Gastroesophageal sphincter (tissue), 4 donors: ENCODE measurements around the gene AURKAIP1. TPM values are rescaled to one million over a fixed set of nuclear protein-coding genes. Genes with fewer than 3 reads are reported as not detected.

Source experiments
- ATAC-seq: fragments of 150-250 bp; one replicate; pipeline ENCODE4 v1.9.1; 2016; ENCODE audit warnings: mild to moderate bottlenecking, moderate library complexity
- H3K27ac ChIP-seq, 4 donors: fragments of 200-600 bp; sonication (generic) in 3 of 4; 1 replicate in 3 of 4; 2 replicates in 1 of 4; pipeline ENCODE4 v1.5.1; 2016 to 2019
- H3K27me3 ChIP-seq: fragments of 200-600 bp; sonication (generic); one replicate; pipeline ENCODE4 v1.5.1; 2019
- H3K36me3 ChIP-seq, 2 donors: fragments of 200-600 bp; sonication (generic); one replicate each; pipeline ENCODE4 v1.5.1; 2019; ENCODE audit warnings: control low read depth in 1 of 2
- H3K4me1 ChIP-seq, 3 donors: fragments of 200-600 bp; sonication (generic); 1 replicate in 2 of 3; 2 replicates in 1 of 3; pipeline ENCODE4 v1.5.1; 2016 to 2019; ENCODE audit warnings: control low read depth in 2 of 3
- H3K4me3 ChIP-seq, 2 donors: fragments of 200-600 bp; sonication (generic); one replicate each; pipeline ENCODE4 v1.5.1; 2019; ENCODE audit warnings: mild to moderate bottlenecking in 1 of 2, moderate library complexity in 1 of 2
- H3K9me3 ChIP-seq, 3 donors: fragments of 200-600 bp; sonication (generic); one replicate each; pipeline ENCODE4 v1.5.1; 2017 to 2019; ENCODE audit warnings: control low read depth in 2 of 3
- EP300 ChIP-seq: sonication (generic); formaldehyde crosslinking; IDR thresholded peaks from one replicate; pipeline ENCODE4 v1.6.1; 2017; ENCODE audit warnings: antibody characterized with exemption, mild to moderate bottlenecking
- POLR2A ChIP-seq, 2 donors: fragments of 450-650 bp; IDR thresholded peaks; one replicate each; pipeline ENCODE4 v1.6.1; 2017; ENCODE audit warnings: antibody characterized with exemption in 2 of 2, mild to moderate bottlenecking in 2 of 2, moderate library complexity in 1 of 2
- POLR2AphosphoS5 ChIP-seq: sonication (generic); formaldehyde crosslinking; IDR thresholded peaks from one replicate; pipeline ENCODE4 v1.6.1; 2017; ENCODE audit warnings: antibody characterized with exemption
- WGBS, 2 donors: methylation state at CpG; one replicate each; pipeline ENCODE4 v1.1.5; 2018; ENCODE audit warnings: low coverage in 1 of 2; 5-methylcytosine and 5-hydroxymethylcytosine counted together
- total RNA-seq, 4 donors: library from RNA; depleted of rRNA; stranded (reverse); fragments of >200 nt; gene quantifications; one replicate each; pipeline ENCODE4 v1.1.0, GENCODE V29; 2016
- TF ChIP-seq, protein P1 (sequence below), 4 experiments: fragments of 200-600 bp in 2 of 4; fragments of 450-650 bp in 2 of 4; sonication (generic) in 1 of 4; IDR thresholded peaks; one replicate each; pipeline ENCODE4 v1.5.1; 2017 to 2019; ENCODE audit warnings: antibody characterized with exemption in 4 of 4, mild to moderate bottlenecking in 2 of 4, moderate library complexity in 2 of 4

The AURKAIP1 gene
- total RNA-seq, 4 donors from 2014 or later: 103 to 138 (median 108) TPM

DNA sequence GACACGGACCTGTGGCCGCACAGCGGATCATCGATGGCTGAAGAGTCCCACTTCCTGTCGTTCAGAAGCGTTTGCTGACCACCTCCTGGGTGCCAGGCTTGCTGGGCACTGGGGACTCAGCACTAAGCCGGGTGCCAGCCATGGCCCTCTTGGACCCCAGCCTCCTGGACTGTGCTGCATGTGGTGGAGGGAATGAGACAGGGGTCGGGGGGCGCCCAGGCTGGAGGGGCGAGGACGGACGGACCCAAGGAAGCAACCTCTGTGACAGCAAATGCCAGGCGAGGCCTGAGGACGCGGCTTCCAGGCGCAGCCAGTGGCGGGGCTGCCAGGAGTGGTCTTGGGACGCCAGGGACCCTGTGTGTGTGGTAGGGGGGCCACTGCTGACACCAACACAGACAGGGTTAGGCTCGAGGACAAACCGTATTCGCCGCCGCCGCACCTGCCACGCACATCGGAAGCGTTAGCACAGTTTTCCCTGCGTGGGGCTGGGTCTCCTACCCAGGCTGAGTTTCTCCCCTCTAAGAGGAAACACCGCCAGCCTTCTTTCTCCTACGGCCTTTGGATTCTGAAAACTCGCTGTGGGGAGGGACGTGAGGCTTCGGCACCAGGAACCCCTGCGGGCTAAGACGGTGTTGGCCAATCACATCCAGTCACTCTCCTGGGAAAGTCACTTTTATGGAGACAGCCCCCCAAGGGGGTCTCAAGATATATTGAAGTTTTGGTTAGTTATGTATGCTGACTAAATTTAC is 13.6 kb downstream of the AURKAIP1 start:
- WGBS, 2 donors: 40 to 74% methylated on average over 1 to 18 of the region's 35 CpGs
- H3K4me1 ChIP-seq: peaks cover 0 to 57% (median 6%) of the 10 kb centered on the region in 3 donors
- no peaks in the 10 kb centered on the region for H3K36me3 ChIP-seq
- H3K9me3 ChIP-seq: no peaks in the 10 kb centered on the region
- peaks cover 32% of the 10 kb centered on the region for H3K27me3 ChIP-seq
- ATAC-seq: no peak
- TF ChIP-seq POLR2A (IDR thresholded peaks at IDR 0.05): no peak
- no peak for TF ChIP-seq EP300
- TF ChIP-seq POLR2AphosphoS5: no peak
- TF ChIP-seq, protein P1, sequence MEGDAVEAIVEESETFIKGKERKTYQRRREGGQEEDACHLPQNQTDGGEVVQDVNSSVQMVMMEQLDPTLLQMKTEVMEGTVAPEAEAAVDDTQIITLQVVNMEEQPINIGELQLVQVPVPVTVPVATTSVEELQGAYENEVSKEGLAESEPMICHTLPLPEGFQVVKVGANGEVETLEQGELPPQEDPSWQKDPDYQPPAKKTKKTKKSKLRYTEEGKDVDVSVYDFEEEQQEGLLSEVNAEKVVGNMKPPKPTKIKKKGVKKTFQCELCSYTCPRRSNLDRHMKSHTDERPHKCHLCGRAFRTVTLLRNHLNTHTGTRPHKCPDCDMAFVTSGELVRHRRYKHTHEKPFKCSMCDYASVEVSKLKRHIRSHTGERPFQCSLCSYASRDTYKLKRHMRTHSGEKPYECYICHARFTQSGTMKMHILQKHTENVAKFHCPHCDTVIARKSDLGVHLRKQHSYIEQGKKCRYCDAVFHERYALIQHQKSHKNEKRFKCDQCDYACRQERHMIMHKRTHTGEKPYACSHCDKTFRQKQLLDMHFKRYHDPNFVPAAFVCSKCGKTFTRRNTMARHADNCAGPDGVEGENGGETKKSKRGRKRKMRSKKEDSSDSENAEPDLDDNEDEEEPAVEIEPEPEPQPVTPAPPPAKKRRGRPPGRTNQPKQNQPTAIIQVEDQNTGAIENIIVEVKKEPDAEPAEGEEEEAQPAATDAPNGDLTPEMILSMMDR (IDR thresholded peaks at IDR 0.05): no peak
- H3K4me3 ChIP-seq: no peak overlapping the region
- peak overlapping the region in 3 of 4 donors; percentile 40 to 87 (median 72) for H3K27ac ChIP-seq

DNA sequence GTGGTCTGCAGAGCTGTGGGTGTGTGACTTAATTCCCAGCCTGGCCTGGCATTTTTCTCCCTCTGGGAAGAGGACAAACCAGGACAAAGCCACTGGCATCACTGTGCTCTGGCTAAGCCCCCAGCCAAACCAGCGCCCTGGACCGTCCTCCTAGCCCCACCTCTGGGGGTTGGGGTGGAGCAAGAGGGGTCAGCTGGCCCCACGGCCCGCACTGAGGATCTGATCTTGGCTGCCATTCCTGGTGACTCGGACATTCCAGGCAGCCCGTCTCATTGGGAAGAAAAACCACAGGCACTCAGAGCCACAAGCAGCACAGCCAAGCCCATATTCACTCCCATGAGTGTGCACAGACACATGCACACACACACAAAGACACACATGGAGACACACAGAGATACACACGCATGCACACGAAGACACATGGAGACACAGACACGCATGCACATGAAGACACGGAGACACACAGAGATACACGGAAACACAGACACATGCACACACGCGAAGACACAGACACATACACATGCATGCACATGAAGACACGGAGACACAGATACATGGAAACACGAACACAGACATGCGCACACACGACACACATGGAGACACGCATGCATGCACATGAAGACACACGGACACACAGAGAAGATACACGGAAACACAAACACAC is 14.4 kb downstream of the AURKAIP1 start:
- ATAC-seq: peak; percentile 72
- peaks cover 0 to 65% (median 9%) of the 10 kb centered on the region in 3 donors for H3K4me1 ChIP-seq

DNA sequence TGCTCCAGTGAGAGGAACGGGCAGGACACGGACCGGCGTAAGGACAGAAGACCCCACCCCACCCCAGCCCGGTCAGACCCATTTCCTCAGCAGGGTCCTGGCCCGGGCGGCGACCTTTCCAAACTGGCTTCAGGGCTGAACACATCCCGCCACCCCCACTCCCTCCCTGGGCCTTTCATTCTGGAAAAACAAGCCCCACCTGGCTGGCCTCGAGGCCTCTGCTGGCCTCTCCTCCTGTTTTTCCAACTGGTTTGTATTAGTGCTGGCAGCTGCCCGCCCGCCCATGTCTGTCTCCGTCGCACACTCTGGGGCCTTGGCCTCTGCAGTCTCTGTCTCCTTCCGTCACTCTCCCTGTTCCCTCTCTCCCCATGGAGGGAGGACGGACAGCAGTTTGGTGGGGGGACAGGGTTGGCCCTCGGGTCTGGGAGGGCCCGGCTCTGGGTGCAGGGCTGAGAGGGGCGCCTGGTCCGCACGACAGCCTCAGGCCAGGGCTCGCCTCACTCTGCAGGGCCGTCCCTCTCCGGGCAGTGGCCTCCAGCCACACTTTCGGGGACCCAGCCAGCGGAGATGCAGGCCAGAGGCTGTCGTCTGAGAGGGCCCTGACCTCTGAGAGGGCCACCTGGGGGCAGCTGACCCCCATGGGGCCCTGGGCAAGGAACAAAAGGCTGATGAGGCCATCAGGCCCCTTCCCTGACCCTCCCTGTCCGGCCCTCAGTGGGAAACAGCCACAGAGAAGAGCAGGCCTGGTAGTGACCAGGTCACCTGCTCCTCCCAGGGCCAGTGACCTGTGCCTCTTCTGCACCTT is 15.1 kb downstream of the AURKAIP1 start:
- H3K4me1 ChIP-seq: peaks cover 0 to 73% (median 17%) of the 10 kb centered on the region in 3 donors
- 13% methylated on average over 4 of the region's 28 CpGs; no CpG with 5 or more reads in 1 of the 2 donors for WGBS, 2 donors

More for the DNA sequence above, 14.4 kb downstream of the AURKAIP1 start:
- Histone ChIP-seq H3K4me3 (no peak overlapping the region), H3K36me3 (no peaks in the 10 kb centered on the region), H3K27me3 (peaks cover 40% of the 10 kb centered on the region), H3K9me3 (no peaks in the 10 kb centered on the region), H3K27ac (peak overlapping the region in 3 of 4 donors; percentile 87 to 92 (median 89))
- TF ChIP-seq POLR2A (IDR thresholded peaks at IDR 0.05) (no peak), EP300 (no peak), POLR2AphosphoS5 (peak; percentile 21)
- TF ChIP-seq, protein P1 (IDR thresholded peaks at IDR 0.05): no peak
- WGBS, 2 donors: 75 to 81% methylated on average over 8 to 14 of the region's 20 CpGs

DNA sequence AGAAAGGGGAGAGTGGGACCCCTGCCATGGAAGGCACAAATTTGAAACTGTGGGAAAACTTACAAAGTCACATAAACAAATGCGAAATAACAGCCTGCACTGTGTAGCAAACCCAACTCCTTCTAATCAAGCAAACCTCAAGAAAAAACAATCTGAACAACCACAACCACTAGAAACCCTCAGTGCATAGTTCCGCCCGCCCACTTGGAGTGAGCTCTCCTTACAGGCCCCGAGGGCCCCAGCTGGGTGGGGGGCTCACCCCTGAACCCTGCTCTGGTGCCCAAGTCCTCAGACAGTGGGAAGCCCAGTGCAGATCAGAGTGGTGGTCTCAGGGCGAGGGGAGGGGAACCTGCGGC is 15.7 kb downstream of the AURKAIP1 start:
- H3K9me3 ChIP-seq: no peaks in the 10 kb centered on the region
- no peak for TF ChIP-seq EP300
- TF ChIP-seq, protein P1 (IDR thresholded peaks at IDR 0.05): no peak
- TF ChIP-seq POLR2A (IDR thresholded peaks at IDR 0.05): no peak
- TF ChIP-seq POLR2AphosphoS5: no peak
- WGBS, 2 donors: 20 to 49% methylated on average over 1 to 2 of the region's 6 CpGs
- H3K4me1 ChIP-seq: peaks cover 0 to 79% (median 20%) of the 10 kb centered on the region in 3 donors
- H3K36me3 ChIP-seq: peaks cover 0 to 3% of the 10 kb centered on the region in 2 donors
- peaks cover 54% of the 10 kb centered on the region for H3K27me3 ChIP-seq
- ATAC-seq: no peak
- H3K27ac ChIP-seq: peak overlapping the region in 3 of 4 donors; percentile 87 to 92 (median 89)
- H3K4me3 ChIP-seq: no peak overlapping the region

More for the DNA sequence above, 15.1 kb downstream of the AURKAIP1 start:
- H3K27ac ChIP-seq: peak overlapping the region; percentile 16 to 92 (median 88)
- ATAC-seq: peak; percentile 13
- peaks cover 48% of the 10 kb centered on the region for H3K27me3 ChIP-seq
- TF ChIP-seq, protein P1 (IDR thresholded peaks at IDR 0.05): no peak
- TF ChIP-seq EP300: no peak
- no peak for TF ChIP-seq POLR2AphosphoS5
- TF ChIP-seq POLR2A (IDR thresholded peaks at IDR 0.05): no peak
- H3K4me3 ChIP-seq: no peak overlapping the region
- no peaks in the 10 kb centered on the region for H3K9me3 ChIP-seq
- no peaks in the 10 kb centered on the region for H3K36me3 ChIP-seq
